ENCODE data around the gene IFNK.
A peak's percentile ranks its signal among the peaks of the same experiment; 100 is the strongest.
"Not testable (repeated sequence)": the region's sequence is repeated elsewhere in the genome, so short reads cannot be mapped to it uniquely, and the experiment has no call there.

Gene IFNK

GRCh38 chr9:27495480-27496134 lies 28.5 kb upstream of the IFNK start:
- TF ChIP-seq CTCF (IDR thresholded peaks at IDR 0.05; ENCODE audit: low read depth, low read length) = no peak
- DNase-seq (ENCODE audit: low read depth in 2 of 2) = no peak
- no peak overlapping the region for H3K4me3 ChIP-seq (replicated peaks in 1 of 2; ENCODE audit: low read depth in 2 of 2, low read length in 2 of 2)

GRCh38 chr9:27496135-27496504 lies 28.0 kb upstream of the IFNK start:
- H3K4me3 ChIP-seq (replicated peaks in 1 of 2; ENCODE audit: low read depth in 2 of 2, low read length in 2 of 2) = no peak overlapping the region
- no peak for TF ChIP-seq CTCF (IDR thresholded peaks at IDR 0.05; ENCODE audit: low read depth, low read length)
- DNase-seq (ENCODE audit: low read depth in 2 of 2) = no peak

GRCh38 chr9:27497883-27498417 lies 26.1 kb upstream of the IFNK start:
- H3K4me3 ChIP-seq (replicated peaks in 1 of 2; ENCODE audit: low read depth in 2 of 2, low read length in 2 of 2) = no peak overlapping the region
- no peak for TF ChIP-seq CTCF (IDR thresholded peaks at IDR 0.05; ENCODE audit: low read depth, low read length)
- DNase-seq (ENCODE audit: low read depth in 2 of 2) = no peak

GRCh38 chr9:27499451-27499850 lies 24.6 kb upstream of the IFNK start:
- H3K4me3 ChIP-seq (replicated peaks in 1 of 2; ENCODE audit: low read depth in 2 of 2, low read length in 2 of 2) = no peak overlapping the region
- DNase-seq (ENCODE audit: low read depth in 2 of 2) = peak; percentile 19 to 72
- TF ChIP-seq CTCF (IDR thresholded peaks at IDR 0.05; ENCODE audit: low read depth, low read length) = no peak

GRCh38 chr9:27500902-27501301 lies 23.2 kb upstream of the IFNK start:
- DNase-seq (ENCODE audit: low read depth in 2 of 2) = not testable (repeated sequence)

GRCh38 chr9:27503623-27504022 lies 20.5 kb upstream of the IFNK start:
- DNase-seq (ENCODE audit: low read depth in 2 of 2) = no peak
- TF ChIP-seq CTCF (IDR thresholded peaks at IDR 0.05; ENCODE audit: low read depth, low read length) = no peak
- H3K4me3 ChIP-seq (replicated peaks in 1 of 2; ENCODE audit: low read depth in 2 of 2, low read length in 2 of 2) = no peak overlapping the region

More at GRCh38 chr9:27500902-27501301, 23.2 kb upstream of the IFNK start:
- H3K4me3 ChIP-seq (replicated peaks in 1 of 2; ENCODE audit: low read depth in 2 of 2, low read length in 2 of 2) = not testable (repeated sequence)

GRCh38 chr9:27504259-27504658 lies 19.8 kb upstream of the IFNK start:
- no peak for DNase-seq (ENCODE audit: low read depth in 2 of 2)
- H3K4me3 ChIP-seq (replicated peaks in 1 of 2; ENCODE audit: low read depth in 2 of 2, low read length in 2 of 2) = no peak overlapping the region
- no peak for TF ChIP-seq CTCF (IDR thresholded peaks at IDR 0.05; ENCODE audit: low read depth, low read length)

Measured in cardiac fibroblast (primary cell).